ENCODE data around the gene DDX1. TPM values are rescaled to one million over a fixed set of nuclear protein-coding genes. Genes with fewer than 3 reads are reported as not detected.

The DDX1 gene
- total RNA-seq, 1 experiment from 2014 or later, result 163 TPM

DNA sequence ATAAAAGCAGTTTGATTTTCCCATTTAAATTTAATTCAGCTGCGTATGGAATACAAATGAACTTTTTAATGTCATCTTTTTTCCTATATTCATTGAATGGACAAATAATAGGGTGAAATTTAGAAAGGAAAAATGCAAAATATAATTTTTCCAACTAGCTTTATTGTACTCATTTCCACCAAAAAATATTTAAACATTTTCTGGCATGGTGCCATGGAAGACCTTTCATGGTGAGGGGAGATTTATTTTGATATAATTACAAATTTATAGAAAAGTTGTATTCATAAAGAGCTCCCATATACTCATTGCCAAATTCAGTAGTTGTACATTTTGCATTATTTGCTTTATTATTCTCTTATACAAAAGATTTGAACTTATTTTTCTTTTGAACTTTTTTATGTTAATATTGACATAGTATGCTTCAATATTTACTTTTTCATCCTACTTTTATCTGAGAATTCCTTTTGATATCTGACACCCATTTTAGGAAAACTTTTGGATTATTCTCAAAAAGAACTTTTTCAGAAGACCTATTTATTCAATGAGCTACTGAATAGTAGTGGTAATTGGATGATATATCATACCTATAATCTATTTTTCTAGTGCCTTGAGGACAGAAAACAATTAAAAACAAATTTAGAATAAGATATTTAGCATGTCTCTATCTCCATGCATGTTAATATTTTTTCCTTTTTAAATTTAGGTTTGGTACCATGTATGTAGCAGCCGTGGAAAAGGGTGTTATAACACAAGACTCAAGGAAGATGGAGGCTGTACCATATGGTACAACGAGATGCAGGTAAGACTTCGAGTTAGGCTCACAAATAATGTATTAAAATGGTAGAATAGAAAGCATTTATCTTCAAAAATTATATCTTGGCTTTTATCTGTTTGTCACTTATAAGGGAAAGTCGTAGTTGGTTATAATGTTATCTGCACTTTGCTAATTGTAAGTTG is 37.5 kb downstream of the DDX1 start:
- Histone ChIP-seq H3K27me3 (replicated peaks; ENCODE audit: control insufficient read depth, insufficient read depth, low read length) (no peaks in the 10 kb centered on the region), H3K36me3 (ENCODE audit: control insufficient read depth, insufficient read depth, low read length) (peaks cover 2% of the 10 kb centered on the region), H3K4me3 (ENCODE audit: low read depth, low read length) (no peak overlapping the region), H3K9me3 (no peaks in the 10 kb centered on the region), H3K4me1 (peaks cover 8% of the 10 kb centered on the region)
- intact Hi-C loops (cut with micrococcal nuclease; ENCODE audit: unreplicated experiment), result no loop called here
- Mint-ChIP-seq H3K36me3 (ENCODE audit: insufficient read depth, unreplicated experiment) (peaks cover 84% of the 10 kb centered on the region), H3K27me3 (ENCODE audit: insufficient read depth, unreplicated experiment) (no peaks in the 10 kb centered on the region), H3K4me3 (ENCODE audit: unreplicated experiment) (no peak overlapping the region), H3K9me3 (ENCODE audit: unreplicated experiment) (no peaks in the 10 kb centered on the region), H3K27ac (ENCODE audit: unreplicated experiment) (no peak overlapping the region), H3K4me1 (ENCODE audit: low read depth, unreplicated experiment) (peaks cover 3% of the 10 kb centered on the region)
- CTCF ChIA-PET, result interaction anchor here (0.6 kb wide), 1 partner anchor 281 kb away, joined by 3 read pairs; no protein-coding TSS in a partner anchor
- POLR2A ChIA-PET, result no interaction called here
- DNase-seq, result no peak
- TF ChIP-seq, protein P1, sequence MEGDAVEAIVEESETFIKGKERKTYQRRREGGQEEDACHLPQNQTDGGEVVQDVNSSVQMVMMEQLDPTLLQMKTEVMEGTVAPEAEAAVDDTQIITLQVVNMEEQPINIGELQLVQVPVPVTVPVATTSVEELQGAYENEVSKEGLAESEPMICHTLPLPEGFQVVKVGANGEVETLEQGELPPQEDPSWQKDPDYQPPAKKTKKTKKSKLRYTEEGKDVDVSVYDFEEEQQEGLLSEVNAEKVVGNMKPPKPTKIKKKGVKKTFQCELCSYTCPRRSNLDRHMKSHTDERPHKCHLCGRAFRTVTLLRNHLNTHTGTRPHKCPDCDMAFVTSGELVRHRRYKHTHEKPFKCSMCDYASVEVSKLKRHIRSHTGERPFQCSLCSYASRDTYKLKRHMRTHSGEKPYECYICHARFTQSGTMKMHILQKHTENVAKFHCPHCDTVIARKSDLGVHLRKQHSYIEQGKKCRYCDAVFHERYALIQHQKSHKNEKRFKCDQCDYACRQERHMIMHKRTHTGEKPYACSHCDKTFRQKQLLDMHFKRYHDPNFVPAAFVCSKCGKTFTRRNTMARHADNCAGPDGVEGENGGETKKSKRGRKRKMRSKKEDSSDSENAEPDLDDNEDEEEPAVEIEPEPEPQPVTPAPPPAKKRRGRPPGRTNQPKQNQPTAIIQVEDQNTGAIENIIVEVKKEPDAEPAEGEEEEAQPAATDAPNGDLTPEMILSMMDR (IDR thresholded peaks at IDR 0.05; ENCODE audit: insufficient read depth in 1 of 2, low read depth in 1 of 2, low read length in 1 of 2, severe bottlenecking in 1 of 2, unreplicated experiment in 1 of 2), result no peak
- no TSS peak for BruUV-seq (replicated peaks)

DNA sequence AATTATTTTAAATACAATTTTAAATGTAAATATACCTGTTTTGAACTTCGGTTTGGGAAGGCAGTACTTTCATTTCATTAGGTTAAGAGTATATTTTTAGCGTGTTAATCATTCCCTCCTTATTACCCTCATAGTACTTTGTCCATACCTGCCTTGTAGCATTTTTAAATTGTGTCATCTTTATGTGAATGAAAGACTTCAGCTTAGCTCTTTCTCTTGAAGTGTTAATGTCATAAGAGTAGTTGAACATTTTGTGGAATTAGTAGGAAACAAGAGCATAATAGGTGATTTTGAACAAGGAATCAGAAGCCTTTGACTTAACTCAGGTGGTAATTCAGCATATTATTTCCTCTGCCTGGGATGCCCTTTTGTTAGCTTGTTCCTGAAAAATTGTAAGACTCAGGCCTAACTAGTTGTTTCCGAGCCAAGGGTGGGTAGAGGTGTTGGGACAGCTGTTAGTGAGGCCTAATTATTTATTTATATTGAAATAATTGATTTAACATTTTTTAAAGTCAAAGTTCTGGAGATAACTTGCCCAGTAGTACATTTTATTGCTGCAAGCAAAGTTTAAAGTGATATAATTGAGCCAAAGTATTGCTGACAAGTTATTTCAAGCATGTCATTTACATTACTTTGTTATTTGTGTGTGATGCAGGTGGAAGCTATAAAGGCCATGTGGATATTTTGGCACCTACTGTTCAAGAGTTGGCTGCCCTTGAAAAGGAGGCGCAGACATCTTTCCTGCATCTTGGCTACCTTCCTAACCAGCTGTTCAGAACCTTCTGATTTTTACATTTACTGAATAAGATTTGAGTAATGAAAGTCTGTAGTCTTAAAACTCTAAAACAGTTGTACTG is 38.7 kb downstream of the DDX1 start:
- POLR2A ChIA-PET, result no interaction called here
- H3K4me1 Mint-ChIP-seq (ENCODE audit: low read depth, unreplicated experiment), result peaks cover 15% of the 10 kb centered on the region
- no peak overlapping the region for H3K4me3 Mint-ChIP-seq (ENCODE audit: unreplicated experiment)
- H3K27me3 ChIP-seq (replicated peaks; ENCODE audit: control insufficient read depth, insufficient read depth, low read length), result no peaks in the 10 kb centered on the region
- H3K27me3 Mint-ChIP-seq (ENCODE audit: insufficient read depth, unreplicated experiment), result no peaks in the 10 kb centered on the region
- DNase-seq, result no peak
- TF ChIP-seq, protein P1 (IDR thresholded peaks at IDR 0.05; ENCODE audit: insufficient read depth in 1 of 2, low read depth in 1 of 2, low read length in 1 of 2, severe bottlenecking in 1 of 2, unreplicated experiment in 1 of 2), result no peak
- H3K36me3 Mint-ChIP-seq (ENCODE audit: insufficient read depth, unreplicated experiment), result peaks cover 84% of the 10 kb centered on the region
- no peak overlapping the region for H3K4me3 ChIP-seq (ENCODE audit: low read depth, low read length)
- H3K9me3 ChIP-seq, result no peaks in the 10 kb centered on the region
- intact Hi-C loops (cut with micrococcal nuclease; ENCODE audit: unreplicated experiment), result loop anchor here (10.0 kb wide), 2 partner anchors 384 to 1124 kb away; no protein-coding TSS in a partner anchor
- H3K4me1 ChIP-seq, result peaks cover 19% of the 10 kb centered on the region
- CTCF ChIA-PET, result no interaction called here
- H3K9me3 Mint-ChIP-seq (ENCODE audit: unreplicated experiment), result no peaks in the 10 kb centered on the region
- no TSS peak for BruUV-seq (replicated peaks)
- H3K36me3 ChIP-seq (ENCODE audit: control insufficient read depth, insufficient read depth, low read length), result no peaks in the 10 kb centered on the region; the same call in none of the 2 replicates
- no peak overlapping the region for H3K27ac Mint-ChIP-seq (ENCODE audit: unreplicated experiment)

Data from Caco-2 (cell line).